HepG2 (cell line): ENCODE data around the gene RPL11. TPM values are rescaled to one million over a fixed set of nuclear protein-coding genes. Genes with fewer than 3 reads are reported as not detected.

Source experiments
- ATAC-seq: fragments of 200-7000 bp; cut with Tn5 transposase; 3 replicates; pipeline ENCODE4 v1.9.1; 2020; ENCODE audit warnings: mild to moderate bottlenecking, moderate library complexity
- BruUV-seq: library from RNA; stranded (reverse); fragments of 400-500 nt; replicated peaks from 2 replicates; lab custom pipeline; 2021; lab: Mats Ljungman, UMichigan
- CTCF ChIA-PET: fragments of 300-600 bp; formaldehyde crosslinking; extraction: SDS; loops from one replicate; lab custom pipeline; 2021; ENCODE audit warnings: low total read pairs, inconsistent platforms, low intra/inter-chr PET ratio; lab: Yijun Ruan, JAX
- POLR2A ChIA-PET: fragments of 350-600 bp; sonication (Branson Sonifier 250); formaldehyde crosslinking; loops from one replicate; lab custom pipeline; 2020; ENCODE audit warnings: antibody characterized with exemption, inconsistent platforms; lab: Yijun Ruan, JAX
- DNase-seq: peaks from one replicate; pipeline ENCODE4 v3.0.0-alpha.2; 2015; ENCODE audit warnings: low spot score
- FAIRE-seq: peaks from 3 replicates; lab custom pipeline; 2011; peaks lifted over from hg19 to GRCh38; lab: Jason Lieb, UNC
- H2AFZ ChIP-seq: one replicate; pipeline ENCODE4 v1.6.1; 2011; ENCODE audit warnings: low read length, inconsistent platforms
- H3K27ac ChIP-seq: fragments of 300-600 bp; 3 replicates; pipeline ENCODE4 v1.8.0; 2011; ENCODE audit warnings: mixed run types, mild to moderate bottlenecking, mixed read lengths, low read length, inconsistent platforms; ENCODE audit not compliant: insufficient read depth; ENCODE audit errors: extremely low read length
- H3K27me3 ChIP-seq, 2 experiments: fragments of 200-600 bp in 1 of 2; 2 replicates in 1 of 2; 3 replicates in 1 of 2; pipeline versions ENCODE4 v1.6.0 to v1.8.0; 2011; ENCODE audit warnings: low read length in 2 of 2, mild to moderate bottlenecking in 2 of 2, moderate library complexity in 2 of 2, inconsistent platforms in 1 of 2; ENCODE audit not compliant: insufficient read depth in 2 of 2, control insufficient read depth in 1 of 2
- H3K36me3 ChIP-seq, 2 experiments: fragments of 200-600 bp in 1 of 2; replicated peaks in 1 of 2; 2 replicates in 1 of 2; 3 replicates in 1 of 2; pipeline versions ENCODE4 v1.5.1 to v1.8.0; 2011; ENCODE audit warnings: low read length in 2 of 2, inconsistent platforms in 1 of 2; ENCODE audit not compliant: insufficient read depth in 2 of 2, control insufficient read depth in 1 of 2
- H3K4me1 ChIP-seq: 2 replicates; pipeline ENCODE4 v1.5.1; 2012; ENCODE audit warnings: low read length, inconsistent platforms; ENCODE audit not compliant: insufficient read depth
- H3K4me2 ChIP-seq: 2 replicates; pipeline ENCODE4 v1.6.0; 2011; ENCODE audit warnings: low read depth, low read length, inconsistent platforms
- H3K4me3 ChIP-seq, 3 experiments: fragments of 200-600 bp in 1 of 3; sonication (generic), shearing (Covaris generic) in 1 of 3; replicated peaks in 1 of 3; 2 replicates each; pipeline ENCODE4 v1.5.1; 2011 to 2016; ENCODE audit warnings: low read length in 3 of 3, inconsistent platforms in 2 of 3, low read depth in 2 of 3, mild to moderate bottlenecking in 2 of 3, control low read depth in 1 of 3, mixed read lengths in 1 of 3; ENCODE audit not compliant: insufficient read depth in 1 of 3
- H3K79me2 ChIP-seq: one replicate; pipeline ENCODE4 v1.6.1; 2011; ENCODE audit warnings: low read length, inconsistent platforms; ENCODE audit not compliant: insufficient read depth
- H3K9ac ChIP-seq: 2 replicates; pipeline ENCODE4 v1.6.0; 2011; ENCODE audit warnings: mild to moderate bottlenecking, low read depth, low read length, inconsistent platforms; ENCODE audit not compliant: insufficient read depth
- H3K9me3 ChIP-seq: 2 replicates; pipeline ENCODE4 v1.5.1; 2012; ENCODE audit warnings: mild to moderate bottlenecking, low read length
- H4K20me1 ChIP-seq: 2 replicates; pipeline ENCODE4 v1.6.0; 2011; ENCODE audit warnings: inconsistent platforms, mild to moderate bottlenecking, low read length, moderate library complexity; ENCODE audit not compliant: insufficient read depth
- ARID2 ChIP-seq: sonication (generic); formaldehyde crosslinking; IDR thresholded peaks from 2 replicates; pipeline ENCODE4 v1.8.1; 2022; ENCODE audit warnings: mild to moderate bottlenecking, missing genetic modification reagents, borderline replicate concordance
- ATF7-NPFF ChIP-seq: sonication (generic); formaldehyde crosslinking; IDR thresholded peaks from 2 replicates; pipeline ENCODE4 v1.8.1; 2023; ENCODE audit warnings: mild to moderate bottlenecking, low read depth, missing genetic modification reagents, moderate library complexity
- E2F1 ChIP-seq: sonication (generic); formaldehyde crosslinking; IDR thresholded peaks from 2 replicates; pipeline ENCODE4 v1.5.0; 2020; ENCODE audit warnings: missing genetic modification reagents
- HINFP ChIP-seq: sonication (generic); formaldehyde crosslinking; IDR thresholded peaks from 2 replicates; pipeline ENCODE4 v1.4.0; 2020; ENCODE audit warnings: low read depth, mild to moderate bottlenecking, missing genetic modification reagents
- KDM5A ChIP-seq: fragments of 200-600 bp; sonication (generic); IDR thresholded peaks from 2 replicates; pipeline ENCODE4 v1.7.0; 2018; ENCODE audit warnings: antibody characterized with exemption, mild to moderate bottlenecking, low read length, borderline replicate concordance
- MAZ ChIP-seq, 2 experiments: sonication (generic) in 1 of 2; formaldehyde crosslinking in 1 of 2; IDR thresholded peaks; 2 replicates each; pipeline versions ENCODE4 v1.5.0 to v1.6.1; 2012 to 2020; ENCODE audit warnings: low read depth in 2 of 2, mild to moderate bottlenecking in 2 of 2, borderline replicate concordance in 1 of 2, improper control_type of control experiment in 1 of 2, low read length in 1 of 2, missing genetic modification reagents in 1 of 2, moderate library complexity in 1 of 2
- POLR2A ChIP-seq, 2 experiments: IDR thresholded peaks; 2 replicates each; pipeline ENCODE4 v1.6.1; 2011; ENCODE audit warnings: low read depth in 2 of 2, low read length in 2 of 2, mild to moderate bottlenecking in 1 of 2, moderate library complexity in 1 of 2; ENCODE audit not compliant: insufficient read depth in 1 of 2
- ZFP36L1 ChIP-seq: sonication (generic); formaldehyde crosslinking; IDR thresholded peaks from 2 replicates; pipeline ENCODE4 v1.8.0; 2022; ENCODE audit warnings: mild to moderate bottlenecking, missing genetic modification reagents, moderate library complexity
- ZNF24 ChIP-seq: fragments of 450-650 bp; IDR thresholded peaks from 2 replicates; pipeline ENCODE4 v1.6.1; 2017; ENCODE audit warnings: antibody characterized with exemption, mild to moderate bottlenecking
- ZNF326 ChIP-seq: sonication (generic); formaldehyde crosslinking; IDR thresholded peaks from 2 replicates; pipeline ENCODE4 v1.4.0; 2020; ENCODE audit warnings: missing genetic modification reagents, borderline replicate concordance
- ZNF414 ChIP-seq: sonication (generic); formaldehyde crosslinking; IDR thresholded peaks from 2 replicates; pipeline ENCODE4 v1.5.0; 2020; ENCODE audit warnings: missing genetic modification reagents
- ZNF430 ChIP-seq: sonication (generic); formaldehyde crosslinking; IDR thresholded peaks from 2 replicates; pipeline ENCODE4 v1.9.0; 2021; ENCODE audit warnings: mild to moderate bottlenecking, missing genetic modification reagents
- ZNF703 ChIP-seq: sonication (generic); formaldehyde crosslinking; IDR thresholded peaks from 2 replicates; pipeline ENCODE4 v1.5.1; 2020; ENCODE audit warnings: missing genetic modification reagents, mild to moderate bottlenecking, moderate library complexity, borderline replicate concordance
- ZNF790 ChIP-seq: sonication (generic); formaldehyde crosslinking; IDR thresholded peaks from 2 replicates; pipeline ENCODE4 v1.8.0; 2022; ENCODE audit warnings: missing genetic modification reagents, mild to moderate bottlenecking, borderline replicate concordance
- WGBS: methylation state at CpG from one replicate; pipeline ENCODE4 v1.1.6; 2017; ENCODE audit warnings: low lambda C conversion rate; 5-methylcytosine and 5-hydroxymethylcytosine counted together
- in situ Hi-C: cut with HindIII; loops from 2 replicates; pipeline ENCODE4 v1.10.0; 2017; ENCODE audit warnings: low pct_unique_long_range_greater_than_20kb; ENCODE audit not compliant: extremely low pct_ligation_motif_present
- intact Hi-C: fragments of 100-400 bp; cut with micrococcal nuclease; formaldehyde crosslinking; loops from one replicate; pipeline ENCODE4 v1.10.0; 2022; ENCODE audit not compliant: unreplicated experiment
- polyA plus RNA-seq, 8 experiments: library from polyadenylated mRNA; depleted of rRNA in 3 of 8; stranded (reverse) in 7 of 8; unstranded in 1 of 8; fragments of >200 nt; fragmentation: Illumina TruSeq in 4 of 8; extraction: Trizol in 4 of 8; gene quantifications; 2 replicates each; pipeline versions ENCODE4 v1.2.1 to v1.2.3, GENCODE V29; 2011 to 2016; ENCODE audit warnings: low read depth in 4 of 8, missing spikeins in 1 of 8, mixed read lengths in 1 of 8; ENCODE audit not compliant: insufficient read depth in 1 of 8
- total RNA-seq, 5 experiments: library from RNA; depleted of rRNA; stranded (reverse); fragments of >200 nt; fragmentation: Illumina TruSeq; extraction: Trizol; gene quantifications; 2 replicates each; pipeline ENCODE4 v1.2.3, GENCODE V29; 2016; ENCODE audit warnings: low read depth in 1 of 5
- TF ChIP-seq, protein P1 (sequence below): sonication (generic); formaldehyde crosslinking; IDR thresholded peaks from 2 replicates; pipeline ENCODE4 v1.5.1; 2020; ENCODE audit warnings: missing genetic modification reagents, mild to moderate bottlenecking, borderline replicate concordance

RPL11 gene
- total and polyA plus RNA-seq, 2 of the 13 experiments (the other 11 are each of a cell fraction or from before 2014, with no cell fraction given), result 1,682 to 2,010 TPM

DNA sequence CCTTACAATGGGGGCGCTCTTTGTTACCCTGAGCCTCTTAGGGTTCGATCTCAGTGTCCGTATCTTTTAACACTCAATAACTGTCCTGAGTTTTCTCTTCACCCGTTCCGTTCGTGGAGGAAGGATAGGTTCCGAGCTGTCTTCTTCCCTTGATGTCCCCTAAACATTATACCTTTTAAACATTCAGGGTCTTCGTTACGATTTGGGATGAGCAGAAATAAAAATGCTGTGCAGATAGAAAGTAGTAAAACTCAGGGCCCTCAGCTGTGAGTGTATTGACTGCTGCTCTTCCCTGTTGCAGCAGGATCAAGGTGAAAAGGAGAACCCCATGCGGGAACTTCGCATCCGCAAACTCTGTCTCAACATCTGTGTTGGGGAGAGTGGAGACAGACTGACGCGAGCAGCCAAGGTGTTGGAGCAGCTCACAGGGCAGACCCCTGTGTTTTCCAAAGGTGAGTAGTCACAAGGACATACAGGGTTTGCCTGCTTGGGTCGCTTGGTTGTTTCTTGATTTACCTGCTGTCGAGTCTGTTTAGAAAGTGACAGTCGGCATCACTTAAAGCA is 784 bp downstream of the RPL11 start:
- TF ChIP-seq ZFP36L1 (CRISPR knock-in tag), result 0 out of 2 replicates have a peak, but pooled peaks have one; percentile 17
- no peak for TF ChIP-seq KDM5A
- TF ChIP-seq, protein P1, sequence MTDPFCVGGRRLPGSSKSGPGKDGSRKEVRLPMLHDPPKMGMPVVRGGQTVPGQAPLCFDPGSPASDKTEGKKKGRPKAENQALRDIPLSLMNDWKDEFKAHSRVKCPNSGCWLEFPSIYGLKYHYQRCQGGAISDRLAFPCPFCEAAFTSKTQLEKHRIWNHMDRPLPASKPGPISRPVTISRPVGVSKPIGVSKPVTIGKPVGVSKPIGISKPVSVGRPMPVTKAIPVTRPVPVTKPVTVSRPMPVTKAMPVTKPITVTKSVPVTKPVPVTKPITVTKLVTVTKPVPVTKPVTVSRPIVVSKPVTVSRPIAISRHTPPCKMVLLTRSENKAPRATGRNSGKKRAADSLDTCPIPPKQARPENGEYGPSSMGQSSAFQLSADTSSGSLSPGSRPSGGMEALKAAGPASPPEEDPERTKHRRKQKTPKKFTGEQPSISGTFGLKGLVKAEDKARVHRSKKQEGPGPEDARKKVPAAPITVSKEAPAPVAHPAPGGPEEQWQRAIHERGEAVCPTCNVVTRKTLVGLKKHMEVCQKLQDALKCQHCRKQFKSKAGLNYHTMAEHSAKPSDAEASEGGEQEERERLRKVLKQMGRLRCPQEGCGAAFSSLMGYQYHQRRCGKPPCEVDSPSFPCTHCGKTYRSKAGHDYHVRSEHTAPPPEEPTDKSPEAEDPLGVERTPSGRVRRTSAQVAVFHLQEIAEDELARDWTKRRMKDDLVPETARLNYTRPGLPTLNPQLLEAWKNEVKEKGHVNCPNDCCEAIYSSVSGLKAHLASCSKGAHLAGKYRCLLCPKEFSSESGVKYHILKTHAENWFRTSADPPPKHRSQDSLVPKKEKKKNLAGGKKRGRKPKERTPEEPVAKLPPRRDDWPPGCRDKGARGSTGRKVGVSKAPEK (CRISPR knock-in tag), result no peak
- TF ChIP-seq MAZ (IDR thresholded peaks at IDR 0.05; ENCODE audit: borderline replicate concordance, low read depth, low read length), result no peak
- TF ChIP-seq MAZ (CRISPR knock-in tag; IDR thresholded peaks at IDR 0.05; ENCODE audit: low read depth), result no peak
- TF ChIP-seq ARID2, result 0 out of 2 replicates have a peak, but pooled peaks have one; percentile 4
- no peak for TF ChIP-seq ZNF326 (CRISPR knock-in tag)
- 0 out of 2 replicates have a peak, but pooled peaks have one; percentile 23 for TF ChIP-seq ZNF414 (CRISPR knock-in tag)
- no peak for TF ChIP-seq ZNF790
- no peak for TF ChIP-seq E2F1 (CRISPR knock-in tag)
- TF ChIP-seq POLR2A (IDR thresholded peaks at IDR 0.05; ENCODE audit: insufficient read depth in 1 of 2, low read depth in 2 of 2, low read length in 2 of 2), result 0 out of 4 replicates have a peak, but pooled peaks of 1 of the 2 experiments have one; percentile 20
- TF ChIP-seq ATF7-NPFF (CRISPR knock-in tag), result no peak
- TF ChIP-seq ZNF703 (CRISPR knock-in tag), result 0 out of 2 replicates have a peak, but pooled peaks have one; percentile 13
- TF ChIP-seq ZNF430 (CRISPR knock-in tag), result no peak
- no peak for TF ChIP-seq HINFP (CRISPR knock-in tag)
- no peak for TF ChIP-seq ZNF24
- ChIA-PET CTCF (no interaction called here), POLR2A (interaction anchor here (1.0 to 2.8 kb wide), 12 partner anchors 8 to 178 kb away, joined by 3 to 42 read pairs (median 6); partner anchors contain the start of genes ELOA, HMGCL and PITHD1)
- no TSS peak for BruUV-seq
- FAIRE-seq, result no peak
- no peak overlapping the region for H2AFZ ChIP-seq
- intact Hi-C loops, result loop anchor here (5.0 kb wide), 1 partner anchor 60 kb away; no protein-coding TSS in a partner anchor
- H3K9ac ChIP-seq, result peak overlapping the region; percentile 98
- H4K20me1 ChIP-seq, result peaks cover 56% of the 10 kb centered on the region
- ATAC-seq, result no peak
- peaks cover 19 to 45% of the 10 kb centered on the region in 2 experiments for H3K36me3 ChIP-seq
- H3K9me3 ChIP-seq, result no peaks in the 10 kb centered on the region
- H3K4me2 ChIP-seq, result peak overlapping the region; percentile 89
- H3K27ac ChIP-seq, result peak overlapping the region; percentile 86
- in situ Hi-C loops, result loop anchor here (5.0 kb wide), 1 partner anchor 55 kb away; no protein-coding TSS in a partner anchor
- no peaks in the 10 kb centered on the region; a peak in 1 of 5 replicates for H3K27me3 ChIP-seq
- peak overlapping the region; percentile 96 to 100 (median 96) for H3K4me3 ChIP-seq
- H3K4me1 ChIP-seq, result peaks cover 53% of the 10 kb centered on the region
- peaks cover 55% of the 10 kb centered on the region for H3K79me2 ChIP-seq
- 6% methylated on average over 17 of the region's 17 CpGs for WGBS
- DNase-seq, result no peak
